ENCODE data around the gene AKAP13. TPM values are rescaled to one million over a fixed set of nuclear protein-coding genes. Genes with fewer than 3 reads are reported as not detected.
"Not testable (repeated sequence)": the region's sequence is repeated elsewhere in the genome, so short reads cannot be mapped to it uniquely, and the experiment has no call there.

The AKAP13 gene
- total and polyA plus RNA-seq, 7 donors = 21.6 to 142 (median 98.5) TPM

- intact Hi-C loops (cut with DNase I); H3K4me3 ChIP-seq; DNase-seq; H3K36me3 ChIP-seq; H3K27me3 ChIP-seq; H3K9me3 ChIP-seq: not testable (repeated sequence)
- TF ChIP-seq POLR2AphosphoS5 (IDR thresholded peaks at IDR 0.05) (peak in 2 of 4 donors; percentile 33 to 42), EP300 (IDR thresholded peaks at IDR 0.05) (peak in 1 of 4 donors; percentile 45)
- Histone ChIP-seq H3K4me1 (peaks cover 0 to 31% (median 9%) of the 10 kb centered on the region in 4 donors), H3K27ac (peak overlapping the region in 3 of 4 donors; percentile 27 to 54 (median 32))
- 84 to 93% methylated on average over 5 of the region's 5 CpGs for WGBS, 2 donors
Measured at GRCh38 chr15:85347264-85348047, 32.9 kb upstream of the AKAP13 start.

- DNase-seq; H3K36me3 ChIP-seq; H3K9me3 ChIP-seq; H3K27me3 ChIP-seq; intact Hi-C loops (cut with DNase I); H3K4me3 ChIP-seq: not testable (repeated sequence)
- 82 to 90% methylated on average over 8 of the region's 8 CpGs for WGBS, 2 donors
- Histone ChIP-seq H3K27ac (peak overlapping the region in 3 of 4 donors; percentile 27 to 54 (median 32)), H3K4me1 (peaks cover 0 to 31% (median 9%) of the 10 kb centered on the region in 4 donors)
Measured at GRCh38 chr15:85348048-85348766, 32.2 kb upstream of the AKAP13 start.

GRCh38 chr15:85349062-85349461, 31.3 kb upstream of the AKAP13 start:
- H3K4me1 ChIP-seq = peaks cover 0 to 22% (median 9%) of the 10 kb centered on the region in 4 donors
- WGBS, 2 donors = 57 to 84% methylated on average over 4 of the region's 4 CpGs
- DNase-seq; H3K36me3 ChIP-seq; H3K27me3 ChIP-seq; H3K4me3 ChIP-seq; H3K27ac ChIP-seq; H3K9me3 ChIP-seq; intact Hi-C loops (cut with DNase I): not testable (repeated sequence)

GRCh38 chr15:85350395-85350794, 30.0 kb upstream of the AKAP13 start:
- H3K4me1 ChIP-seq = peaks cover 0 to 19% (median 9%) of the 10 kb centered on the region in 4 donors
- no peak for DNase-seq
- no peak for TF ChIP-seq CTCF (IDR thresholded peaks at IDR 0.05)
- TF ChIP-seq POLR2AphosphoS5 (IDR thresholded peaks at IDR 0.05) = no peak
- no peak for TF ChIP-seq POLR2A (IDR thresholded peaks at IDR 0.05)
- TF ChIP-seq EP300 (IDR thresholded peaks at IDR 0.05) = no peak
- H3K4me3 ChIP-seq = no peak overlapping the region
- intact Hi-C loops (cut with DNase I) = no loop called here
- no peak overlapping the region for H3K27ac ChIP-seq
- no peaks in the 10 kb centered on the region for H3K9me3 ChIP-seq
- H3K36me3 ChIP-seq = no peaks in the 10 kb centered on the region
- 88 to 96% methylated on average over 3 of the region's 3 CpGs for WGBS, 2 donors
- no peaks in the 10 kb centered on the region for H3K27me3 ChIP-seq

- DNase-seq; intact Hi-C loops (cut with DNase I); H3K27ac ChIP-seq; H3K4me3 ChIP-seq; H3K27me3 ChIP-seq; H3K9me3 ChIP-seq; H3K36me3 ChIP-seq: not testable (repeated sequence)
- peaks cover 0 to 16% (median 9%) of the 10 kb centered on the region in 4 donors for H3K4me1 ChIP-seq
- WGBS, 2 donors = 86 to 95% methylated on average over 8 of the region's 8 CpGs
Measured at GRCh38 chr15:85351501-85351900, 28.9 kb upstream of the AKAP13 start.

- WGBS, 2 donors = 92 to 95% methylated on average over 4 of the region's 4 CpGs
- TF ChIP-seq POLR2AphosphoS5 (IDR thresholded peaks at IDR 0.05) (no peak), CTCF (IDR thresholded peaks at IDR 0.05) (no peak), EP300 (IDR thresholded peaks at IDR 0.05) (no peak), POLR2A (IDR thresholded peaks at IDR 0.05) (no peak)
- Histone ChIP-seq H3K4me1 (peaks cover 0 to 11% (median 9%) of the 10 kb centered on the region in 4 donors), H3K36me3 (no peaks in the 10 kb centered on the region), H3K9me3 (no peaks in the 10 kb centered on the region), H3K27me3 (no peaks in the 10 kb centered on the region), H3K4me3 (no peak overlapping the region), H3K27ac (no peak overlapping the region)
- DNase-seq = no peak
- intact Hi-C loops (cut with DNase I) = no loop called here
Measured at GRCh38 chr15:85351965-85352364, 28.4 kb upstream of the AKAP13 start.
